HEK293T (cell line): ENCODE measurements around the gene RNF214.

ENCODE experiments used
- ARNT ChIP-seq: fragments of 450-650 bp; IDR thresholded peaks from 2 replicates; pipeline ENCODE4 v1.6.1; 2017; ENCODE audit warnings: mild to moderate bottlenecking
- BHLHE40 ChIP-seq: fragments of 450-650 bp; IDR thresholded peaks from 2 replicates; pipeline ENCODE4 v1.6.1; 2016; ENCODE audit warnings: mild to moderate bottlenecking, moderate library complexity, borderline replicate concordance
- ELF4 ChIP-seq: fragments of 450-650 bp; IDR thresholded peaks from 2 replicates; pipeline ENCODE4 v1.6.1; 2017; ENCODE audit warnings: antibody characterized with exemption
- FOXA1 ChIP-seq: fragments of 450-650 bp; IDR thresholded peaks from 2 replicates; pipeline ENCODE4 v1.6.1; 2016; ENCODE audit warnings: mild to moderate bottlenecking
- FOXK2 ChIP-seq: fragments of 450-650 bp; IDR thresholded peaks from 2 replicates; pipeline ENCODE4 v1.6.1; 2016; ENCODE audit warnings: mild to moderate bottlenecking
- FOXM1 ChIP-seq: fragments of 450-650 bp; IDR thresholded peaks from 2 replicates; pipeline ENCODE4 v1.6.1; 2017; ENCODE audit warnings: mild to moderate bottlenecking, borderline replicate concordance
- HDGF ChIP-seq: fragments of 450-650 bp; IDR thresholded peaks from 2 replicates; pipeline ENCODE4 v1.6.1; 2017; ENCODE audit warnings: antibody characterized with exemption, borderline replicate concordance
- PKNOX1 ChIP-seq: fragments of 450-650 bp; IDR thresholded peaks from 2 replicates; pipeline ENCODE4 v1.6.1; 2016
- SP1 ChIP-seq: fragments of 450-650 bp; IDR thresholded peaks from 2 replicates; pipeline ENCODE4 v1.6.1; 2017
- SUZ12 ChIP-seq: fragments of 450-650 bp; IDR thresholded peaks from 2 replicates; pipeline ENCODE4 v1.6.1; 2016; ENCODE audit warnings: mild to moderate bottlenecking
- ZNF384 ChIP-seq: fragments of 450-650 bp; IDR thresholded peaks from 2 replicates; pipeline ENCODE4 v1.6.1; 2016

- no peak for TF ChIP-seq ZNF384
- no peak for TF ChIP-seq FOXA1
- no peak for TF ChIP-seq HDGF
- no peak for TF ChIP-seq SP1
- TF ChIP-seq SUZ12, result no peak
- TF ChIP-seq FOXM1, result no peak
- no peak for TF ChIP-seq ELF4
- TF ChIP-seq FOXK2, result no peak
- TF ChIP-seq ARNT, result no peak
- no peak for TF ChIP-seq BHLHE40
- no peak for TF ChIP-seq PKNOX1
These were observed 48.6 kb upstream of the RNF214 start for GRCh38 chr11:117183724-117184349.
